HepG2 (cell line): Measurements from ENCODE around the gene MAP1B. TPM values are rescaled to one million over a fixed set of nuclear protein-coding genes. Genes with fewer than 3 reads are reported as not detected.

Source experiments
- ATAC-seq: fragments of 200-7000 bp; cut with Tn5 transposase; 3 replicates; pipeline ENCODE4 v1.9.1; 2020; ENCODE audit warnings: mild to moderate bottlenecking, moderate library complexity
- BruUV-seq: library from RNA; stranded (reverse); fragments of 400-500 nt; replicated peaks from 2 replicates; lab custom pipeline; 2021; lab: Mats Ljungman, UMichigan
- CTCF ChIA-PET: fragments of 300-600 bp; formaldehyde crosslinking; extraction: SDS; loops from one replicate; lab custom pipeline; 2021; ENCODE audit warnings: low total read pairs, inconsistent platforms, low intra/inter-chr PET ratio; lab: Yijun Ruan, JAX
- POLR2A ChIA-PET: fragments of 350-600 bp; sonication (Branson Sonifier 250); formaldehyde crosslinking; loops from one replicate; lab custom pipeline; 2020; ENCODE audit warnings: antibody characterized with exemption, inconsistent platforms; lab: Yijun Ruan, JAX
- DNase-seq: peaks from one replicate; pipeline ENCODE4 v3.0.0-alpha.2; 2015; ENCODE audit warnings: low spot score
- FAIRE-seq: peaks from 3 replicates; lab custom pipeline; 2011; peaks lifted over from hg19 to GRCh38; lab: Jason Lieb, UNC
- H2AFZ ChIP-seq: one replicate; pipeline ENCODE4 v1.6.1; 2011; ENCODE audit warnings: low read length, inconsistent platforms
- H3K27ac ChIP-seq: fragments of 300-600 bp; 3 replicates; pipeline ENCODE4 v1.8.0; 2011; ENCODE audit warnings: mixed run types, mild to moderate bottlenecking, mixed read lengths, low read length, inconsistent platforms; ENCODE audit not compliant: insufficient read depth; ENCODE audit errors: extremely low read length
- H3K27me3 ChIP-seq, 2 experiments: fragments of 200-600 bp in 1 of 2; 2 replicates in 1 of 2; 3 replicates in 1 of 2; pipeline versions ENCODE4 v1.6.0 to v1.8.0; 2011; ENCODE audit warnings: low read length in 2 of 2, mild to moderate bottlenecking in 2 of 2, moderate library complexity in 2 of 2, inconsistent platforms in 1 of 2; ENCODE audit not compliant: insufficient read depth in 2 of 2, control insufficient read depth in 1 of 2
- H3K36me3 ChIP-seq, 2 experiments: fragments of 200-600 bp in 1 of 2; replicated peaks in 1 of 2; 2 replicates in 1 of 2; 3 replicates in 1 of 2; pipeline versions ENCODE4 v1.5.1 to v1.8.0; 2011; ENCODE audit warnings: low read length in 2 of 2, inconsistent platforms in 1 of 2; ENCODE audit not compliant: insufficient read depth in 2 of 2, control insufficient read depth in 1 of 2
- H3K4me1 ChIP-seq: 2 replicates; pipeline ENCODE4 v1.5.1; 2012; ENCODE audit warnings: low read length, inconsistent platforms; ENCODE audit not compliant: insufficient read depth
- H3K4me2 ChIP-seq: 2 replicates; pipeline ENCODE4 v1.6.0; 2011; ENCODE audit warnings: low read depth, low read length, inconsistent platforms
- H3K4me3 ChIP-seq, 3 experiments: fragments of 200-600 bp in 1 of 3; sonication (generic), shearing (Covaris generic) in 1 of 3; replicated peaks in 1 of 3; 2 replicates each; pipeline ENCODE4 v1.5.1; 2011 to 2016; ENCODE audit warnings: low read length in 3 of 3, inconsistent platforms in 2 of 3, low read depth in 2 of 3, mild to moderate bottlenecking in 2 of 3, control low read depth in 1 of 3, mixed read lengths in 1 of 3; ENCODE audit not compliant: insufficient read depth in 1 of 3
- H3K79me2 ChIP-seq: one replicate; pipeline ENCODE4 v1.6.1; 2011; ENCODE audit warnings: low read length, inconsistent platforms; ENCODE audit not compliant: insufficient read depth
- H3K9ac ChIP-seq: 2 replicates; pipeline ENCODE4 v1.6.0; 2011; ENCODE audit warnings: mild to moderate bottlenecking, low read depth, low read length, inconsistent platforms; ENCODE audit not compliant: insufficient read depth
- H3K9me3 ChIP-seq: 2 replicates; pipeline ENCODE4 v1.5.1; 2012; ENCODE audit warnings: mild to moderate bottlenecking, low read length
- H4K20me1 ChIP-seq: 2 replicates; pipeline ENCODE4 v1.6.0; 2011; ENCODE audit warnings: inconsistent platforms, mild to moderate bottlenecking, low read length, moderate library complexity; ENCODE audit not compliant: insufficient read depth
- FOSL1 ChIP-seq: sonication (generic); formaldehyde crosslinking; IDR thresholded peaks from 2 replicates; pipeline ENCODE4 v1.9.0; 2021; ENCODE audit warnings: missing genetic modification reagents, borderline replicate concordance
- FOXJ3 ChIP-seq: sonication (generic); formaldehyde crosslinking; IDR thresholded peaks from 2 replicates; pipeline ENCODE4 v1.4.0; 2020; ENCODE audit warnings: missing genetic modification reagents, mild to moderate bottlenecking, borderline replicate concordance
- HMG20B ChIP-seq: conservative IDR thresholded peaks from 2 replicates; pipeline ENCODE4 v1.6.1; 2016; ENCODE audit warnings: missing genetic modification reagents, missing compliant biosample characterization
- MYNN ChIP-seq: sonication (generic); formaldehyde crosslinking; IDR thresholded peaks from 2 replicates; pipeline ENCODE4 v1.4.0; 2020; ENCODE audit warnings: mild to moderate bottlenecking, low read depth, missing genetic modification reagents
- NFAT5 ChIP-seq: sonication (generic); formaldehyde crosslinking; IDR thresholded peaks from 2 replicates; pipeline ENCODE4 v1.4.0; 2020; ENCODE audit warnings: missing genetic modification reagents
- SOX5 ChIP-seq: IDR thresholded peaks from 2 replicates; pipeline ENCODE4 v1.6.1; 2016; ENCODE audit warnings: borderline replicate concordance
- SP140L ChIP-seq: sonication (generic); formaldehyde crosslinking; IDR thresholded peaks from 2 replicates; pipeline ENCODE4 v1.4.0; 2020; ENCODE audit warnings: missing genetic modification reagents, borderline replicate concordance
- ZBTB21 ChIP-seq: sonication (generic); formaldehyde crosslinking; IDR thresholded peaks from 2 replicates; pipeline ENCODE4 v1.4.0; 2020; ENCODE audit warnings: missing genetic modification reagents
- ZMYM2 ChIP-seq: sonication (generic); formaldehyde crosslinking; IDR thresholded peaks from 2 replicates; pipeline ENCODE4 v1.8.0; 2022; ENCODE audit warnings: mild to moderate bottlenecking, missing genetic modification reagents
- ZNF780A ChIP-seq: sonication (generic); formaldehyde crosslinking; IDR thresholded peaks from 2 replicates; pipeline ENCODE4 v1.8.0; 2022; ENCODE audit warnings: mild to moderate bottlenecking, missing genetic modification reagents, moderate library complexity
- WGBS: methylation state at CpG from one replicate; pipeline ENCODE4 v1.1.6; 2017; ENCODE audit warnings: low lambda C conversion rate; 5-methylcytosine and 5-hydroxymethylcytosine counted together
- in situ Hi-C: cut with HindIII; loops from 2 replicates; pipeline ENCODE4 v1.10.0; 2017; ENCODE audit warnings: low pct_unique_long_range_greater_than_20kb; ENCODE audit not compliant: extremely low pct_ligation_motif_present
- intact Hi-C: fragments of 100-400 bp; cut with micrococcal nuclease; formaldehyde crosslinking; loops from one replicate; pipeline ENCODE4 v1.10.0; 2022; ENCODE audit not compliant: unreplicated experiment
- polyA plus RNA-seq, 8 experiments: library from polyadenylated mRNA; depleted of rRNA in 3 of 8; stranded (reverse) in 7 of 8; unstranded in 1 of 8; fragments of >200 nt; fragmentation: Illumina TruSeq in 4 of 8; extraction: Trizol in 4 of 8; gene quantifications; 2 replicates each; pipeline versions ENCODE4 v1.2.1 to v1.2.3, GENCODE V29; 2011 to 2016; ENCODE audit warnings: low read depth in 4 of 8, missing spikeins in 1 of 8, mixed read lengths in 1 of 8; ENCODE audit not compliant: insufficient read depth in 1 of 8
- total RNA-seq, 5 experiments: library from RNA; depleted of rRNA; stranded (reverse); fragments of >200 nt; fragmentation: Illumina TruSeq; extraction: Trizol; gene quantifications; 2 replicates each; pipeline ENCODE4 v1.2.3, GENCODE V29; 2016; ENCODE audit warnings: low read depth in 1 of 5
- TF ChIP-seq, protein P1 (sequence below): sonication (generic); formaldehyde crosslinking; IDR thresholded peaks from 2 replicates; pipeline ENCODE4 v1.4.0; 2020; ENCODE audit warnings: missing genetic modification reagents, low read depth, mild to moderate bottlenecking, borderline replicate concordance
- TF ChIP-seq, protein P2 (sequence below): sonication (generic); formaldehyde crosslinking; IDR thresholded peaks from 2 replicates; pipeline ENCODE4 v1.4.0; 2020; ENCODE audit warnings: missing genetic modification reagents, mild to moderate bottlenecking, borderline replicate concordance

The MAP1B gene
- total and polyA plus RNA-seq, 2 of the 13 experiments (the other 11 are each of a cell fraction or from before 2014, with no cell fraction given), result 3.3 to 6.2 TPM

- TF ChIP-seq NFAT5, result no peak
These were observed 44.0 kb upstream of the MAP1B start (continued) for GRCh38 chr5:72063219-72063819.

DNA sequence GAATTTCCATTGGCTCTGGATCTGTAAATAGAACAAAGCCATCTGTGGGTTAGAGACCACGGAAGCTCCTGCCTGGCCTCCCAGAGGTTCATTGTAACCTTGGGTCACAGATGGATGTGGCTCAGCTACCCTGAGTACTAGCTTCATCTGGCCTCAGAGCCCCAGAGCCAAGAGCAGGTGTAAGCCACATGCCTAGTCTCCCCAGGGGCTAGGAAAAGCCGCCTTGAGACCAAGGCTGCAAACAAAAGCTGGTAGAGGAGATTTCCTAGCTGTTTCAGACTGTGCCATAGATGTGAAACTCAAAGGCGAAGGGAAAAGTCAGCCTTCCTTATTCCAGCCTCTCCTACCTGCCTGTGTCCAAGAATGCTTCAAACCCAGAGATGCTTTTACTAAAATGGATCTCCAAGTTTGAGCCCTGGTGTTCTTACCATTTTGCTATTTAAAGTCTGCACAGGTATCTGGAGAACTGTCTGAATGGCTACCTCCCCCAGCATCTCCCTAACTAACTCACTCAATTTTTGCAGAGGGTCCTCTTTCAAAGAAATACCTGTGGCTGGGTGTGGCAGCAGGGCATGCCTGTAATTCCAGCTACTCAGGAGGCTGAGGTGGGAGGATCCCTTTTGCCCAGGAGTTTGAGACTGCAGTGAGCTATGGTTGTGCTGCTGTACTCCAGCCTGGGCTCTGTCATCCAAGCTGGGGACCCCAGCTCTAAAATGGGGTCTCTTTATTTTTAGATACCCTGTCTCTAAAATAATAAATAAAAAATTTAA lies 42.3 kb upstream of the MAP1B start:
- H3K4me1 ChIP-seq, result no peaks in the 10 kb centered on the region
- no peaks in the 10 kb centered on the region; a peak in 1 of 5 replicates for H3K27me3 ChIP-seq
- H2AFZ ChIP-seq, result no peak overlapping the region
- no peaks in the 10 kb centered on the region for H3K36me3 ChIP-seq
- no peak overlapping the region for H3K27ac ChIP-seq
- in situ Hi-C loops (no loop called here), intact Hi-C loops (loop anchor here (10.0 kb wide), 1 partner anchor 1410 kb away; no protein-coding TSS in a partner anchor)
- ATAC-seq, result no peak
- no peak overlapping the region for H3K4me2 ChIP-seq
- POLR2A ChIA-PET, result no interaction called here
- no TSS peak for BruUV-seq
- no peaks in the 10 kb centered on the region for H3K79me2 ChIP-seq
- no peak for FAIRE-seq
- no peaks in the 10 kb centered on the region for H3K9me3 ChIP-seq
- WGBS, result 0% methylated on average over 3 of the region's 3 CpGs
- H3K4me3 ChIP-seq, result no peak overlapping the region
- no peak for DNase-seq
- no peak overlapping the region for H3K9ac ChIP-seq
- H4K20me1 ChIP-seq, result no peaks in the 10 kb centered on the region
- CTCF ChIA-PET, result no interaction called here
- TF ChIP-seq ZBTB21, result no peak
- no peak for TF ChIP-seq HMG20B (CRISPR knock-in tag)
- TF ChIP-seq, protein P1, sequence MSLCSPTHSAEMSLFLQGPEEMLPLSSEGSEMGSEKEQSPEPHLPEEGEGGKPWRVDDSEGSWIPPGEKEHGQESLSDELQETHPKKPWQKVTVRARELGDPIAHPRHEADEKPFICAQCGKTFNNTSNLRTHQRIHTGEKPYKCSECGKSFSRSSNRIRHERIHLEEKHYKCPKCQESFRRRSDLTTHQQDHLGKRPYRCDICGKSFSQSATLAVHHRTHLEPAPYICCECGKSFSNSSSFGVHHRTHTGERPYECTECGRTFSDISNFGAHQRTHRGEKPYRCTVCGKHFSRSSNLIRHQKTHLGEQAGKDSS, result no peak
- no peak for TF ChIP-seq ZNF780A
- no peak for TF ChIP-seq SOX5 (CRISPR knock-in tag)
- TF ChIP-seq SP140L (CRISPR knock-in tag), result no peak
- TF ChIP-seq FOXJ3 (CRISPR knock-in tag), result no peak
- TF ChIP-seq ZMYM2, result no peak
- no peak for TF ChIP-seq MYNN (CRISPR knock-in tag)
- TF ChIP-seq, protein P2, sequence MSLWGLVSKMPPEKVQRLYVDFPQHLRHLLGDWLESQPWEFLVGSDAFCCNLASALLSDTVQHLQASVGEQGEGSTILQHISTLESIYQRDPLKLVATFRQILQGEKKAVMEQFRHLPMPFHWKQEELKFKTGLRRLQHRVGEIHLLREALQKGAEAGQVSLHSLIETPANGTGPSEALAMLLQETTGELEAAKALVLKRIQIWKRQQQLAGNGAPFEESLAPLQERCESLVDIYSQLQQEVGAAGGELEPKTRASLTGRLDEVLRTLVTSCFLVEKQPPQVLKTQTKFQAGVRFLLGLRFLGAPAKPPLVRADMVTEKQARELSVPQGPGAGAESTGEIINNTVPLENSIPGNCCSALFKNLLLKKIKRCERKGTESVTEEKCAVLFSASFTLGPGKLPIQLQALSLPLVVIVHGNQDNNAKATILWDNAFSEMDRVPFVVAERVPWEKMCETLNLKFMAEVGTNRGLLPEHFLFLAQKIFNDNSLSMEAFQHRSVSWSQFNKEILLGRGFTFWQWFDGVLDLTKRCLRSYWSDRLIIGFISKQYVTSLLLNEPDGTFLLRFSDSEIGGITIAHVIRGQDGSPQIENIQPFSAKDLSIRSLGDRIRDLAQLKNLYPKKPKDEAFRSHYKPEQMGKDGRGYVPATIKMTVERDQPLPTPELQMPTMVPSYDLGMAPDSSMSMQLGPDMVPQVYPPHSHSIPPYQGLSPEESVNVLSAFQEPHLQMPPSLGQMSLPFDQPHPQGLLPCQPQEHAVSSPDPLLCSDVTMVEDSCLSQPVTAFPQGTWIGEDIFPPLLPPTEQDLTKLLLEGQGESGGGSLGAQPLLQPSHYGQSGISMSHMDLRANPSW, result no peak
- no peak for TF ChIP-seq FOSL1 (CRISPR knock-in tag)
